ENCODE measurements around the gene SERPINB5. TPM values are rescaled to one million over a fixed set of nuclear protein-coding genes. Genes with fewer than 3 reads are reported as not detected.
A peak's percentile ranks its signal among the peaks of the same experiment; 100 is the strongest.

SERPINB5 gene
- total RNA-seq, 1 experiment from 2014 or later: not detected

DNA sequence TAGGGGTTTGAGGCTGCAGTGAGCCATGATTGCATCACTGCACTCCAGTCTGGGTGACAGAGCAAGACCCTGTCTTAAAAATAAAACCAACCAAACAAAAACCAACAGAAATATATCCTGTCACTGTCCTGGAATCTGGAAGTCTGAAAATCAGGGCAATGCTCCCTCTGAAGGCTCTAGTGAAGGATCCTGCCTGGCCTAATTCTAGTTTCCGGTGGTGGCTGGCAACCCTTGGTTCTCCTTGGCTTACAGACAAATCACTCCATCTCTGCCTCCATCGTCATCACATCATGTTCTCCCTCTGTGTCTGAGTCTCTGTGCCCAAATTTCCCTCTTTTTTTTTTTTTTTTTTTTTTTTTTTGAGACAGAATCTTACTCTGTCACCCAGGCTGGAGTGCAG is 38.6 kb upstream of the SERPINB5 start:
- no peaks in the 10 kb centered on the region for H3K4me1 ChIP-seq (ENCODE audit: control insufficient read depth, insufficient read depth, low read length)
- no peak for TF ChIP-seq POLR2AphosphoS5 (IDR thresholded peaks at IDR 0.05; ENCODE audit: low read depth, low read length)
- TF ChIP-seq CTCF (IDR thresholded peaks at IDR 0.05): no peak
- TF ChIP-seq, protein P1, sequence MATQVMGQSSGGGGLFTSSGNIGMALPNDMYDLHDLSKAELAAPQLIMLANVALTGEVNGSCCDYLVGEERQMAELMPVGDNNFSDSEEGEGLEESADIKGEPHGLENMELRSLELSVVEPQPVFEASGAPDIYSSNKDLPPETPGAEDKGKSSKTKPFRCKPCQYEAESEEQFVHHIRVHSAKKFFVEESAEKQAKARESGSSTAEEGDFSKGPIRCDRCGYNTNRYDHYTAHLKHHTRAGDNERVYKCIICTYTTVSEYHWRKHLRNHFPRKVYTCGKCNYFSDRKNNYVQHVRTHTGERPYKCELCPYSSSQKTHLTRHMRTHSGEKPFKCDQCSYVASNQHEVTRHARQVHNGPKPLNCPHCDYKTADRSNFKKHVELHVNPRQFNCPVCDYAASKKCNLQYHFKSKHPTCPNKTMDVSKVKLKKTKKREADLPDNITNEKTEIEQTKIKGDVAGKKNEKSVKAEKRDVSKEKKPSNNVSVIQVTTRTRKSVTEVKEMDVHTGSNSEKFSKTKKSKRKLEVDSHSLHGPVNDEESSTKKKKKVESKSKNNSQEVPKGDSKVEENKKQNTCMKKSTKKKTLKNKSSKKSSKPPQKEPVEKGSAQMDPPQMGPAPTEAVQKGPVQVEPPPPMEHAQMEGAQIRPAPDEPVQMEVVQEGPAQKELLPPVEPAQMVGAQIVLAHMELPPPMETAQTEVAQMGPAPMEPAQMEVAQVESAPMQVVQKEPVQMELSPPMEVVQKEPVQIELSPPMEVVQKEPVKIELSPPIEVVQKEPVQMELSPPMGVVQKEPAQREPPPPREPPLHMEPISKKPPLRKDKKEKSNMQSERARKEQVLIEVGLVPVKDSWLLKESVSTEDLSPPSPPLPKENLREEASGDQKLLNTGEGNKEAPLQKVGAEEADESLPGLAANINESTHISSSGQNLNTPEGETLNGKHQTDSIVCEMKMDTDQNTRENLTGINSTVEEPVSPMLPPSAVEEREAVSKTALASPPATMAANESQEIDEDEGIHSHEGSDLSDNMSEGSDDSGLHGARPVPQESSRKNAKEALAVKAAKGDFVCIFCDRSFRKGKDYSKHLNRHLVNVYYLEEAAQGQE (IDR thresholded peaks at IDR 0.05; ENCODE audit: insufficient read depth in 1 of 2, low read depth in 2 of 2, low read length in 1 of 2): no peak
- TF ChIP-seq TCF7L2 (IDR thresholded peaks at IDR 0.05; ENCODE audit: low read depth, low read length): no peak
- TF ChIP-seq SIN3A (IDR thresholded peaks at IDR 0.05; ENCODE audit: borderline replicate concordance, insufficient read depth, low read depth, low read length): no peak
- no peaks in the 10 kb centered on the region for H3K27me3 ChIP-seq (ENCODE audit: control insufficient read depth, insufficient read depth, low read length)
- H3K27ac ChIP-seq (ENCODE audit: low read length): no peak overlapping the region
- in situ Hi-C loops (cut with HindIII; ENCODE audit: low pct_unique_long_range_greater_than_20kb, low sequenced_read_pairs) (no loop called here), intact Hi-C loops (cut with micrococcal nuclease; ENCODE audit: unreplicated experiment) (loop anchor here (10.0 kb wide), 1 partner anchor 423 kb away; no protein-coding TSS in a partner anchor)
- DNase-seq (ENCODE audit: low read depth, low spot score): no peak
- H3K4me3 ChIP-seq (ENCODE audit: low read depth in 2 of 2, low read length in 2 of 2): no peak overlapping the region
- H3K36me3 ChIP-seq (ENCODE audit: control insufficient read depth, insufficient read depth, low read length): no peaks in the 10 kb centered on the region
- H3K9me3 ChIP-seq (ENCODE audit: control insufficient read depth, insufficient read depth, low read depth, low read length): no peaks in the 10 kb centered on the region
- no peak for ATAC-seq
- BruUV-seq (replicated peaks): no TSS peak
- ChIA-PET POLR2A (no interaction called here), CTCF (interaction anchor here (0.9 kb wide), 1 partner anchor 72 kb away, joined by 3 read pairs; no protein-coding TSS in a partner anchor)

- no TSS peak for BruUV-seq (replicated peaks)
Observed at GRCh38 chr18:63439334-63439733, 37.4 kb upstream of the SERPINB5 start.

More at GRCh38 chr18:63439334-63439733, 37.4 kb upstream of the SERPINB5 start:
- no peak overlapping the region for H3K27ac ChIP-seq (ENCODE audit: low read length)
- no peaks in the 10 kb centered on the region for H3K36me3 ChIP-seq (ENCODE audit: control insufficient read depth, insufficient read depth, low read length)
- H3K4me1 ChIP-seq (ENCODE audit: control insufficient read depth, insufficient read depth, low read length): no peaks in the 10 kb centered on the region
- peak; percentile 61 for DNase-seq (ENCODE audit: low read depth, low spot score)
- in situ Hi-C loops (cut with HindIII; ENCODE audit: low pct_unique_long_range_greater_than_20kb, low sequenced_read_pairs) (no loop called here), intact Hi-C loops (cut with micrococcal nuclease; ENCODE audit: unreplicated experiment) (loop anchor here (1.0 to 10.0 kb wide), 2 partner anchors 97 to 425 kb away; no protein-coding TSS in a partner anchor)
- no peaks in the 10 kb centered on the region for H3K9me3 ChIP-seq (ENCODE audit: control insufficient read depth, insufficient read depth, low read depth, low read length)
- ATAC-seq: peak; percentile 78; the same call in 1 of the 2 replicates
- CTCF ChIA-PET: interaction anchor here (0.5 to 1.2 kb wide), 9 partner anchors 9 to 394 kb away, joined by 3 to 9 read pairs (median 4); partner anchors contain the start of gene VPS4B
- no peak overlapping the region for H3K4me3 ChIP-seq (ENCODE audit: low read depth in 2 of 2, low read length in 2 of 2)
- POLR2A ChIA-PET: no interaction called here
- H3K27me3 ChIP-seq (ENCODE audit: control insufficient read depth, insufficient read depth, low read length): no peaks in the 10 kb centered on the region
- TF ChIP-seq TCF7L2 (IDR thresholded peaks at IDR 0.05; ENCODE audit: low read depth, low read length) (no peak), CTCF (IDR thresholded peaks at IDR 0.05) (peak; percentile 67)
- TF ChIP-seq, protein P1 (IDR thresholded peaks at IDR 0.05; ENCODE audit: insufficient read depth in 1 of 2, low read depth in 2 of 2, low read length in 1 of 2): no peak
